Measurements from ENCODE around the gene NTM.

NTM gene

GRCh38 chr11:132315696-132316095 lies 945.3 kb downstream of the NTM start:
- Histone ChIP-seq H3K36me3 (ENCODE audit: control insufficient read depth in 2 of 2, insufficient read depth in 1 of 2, low read length in 2 of 2) (no peaks in the 10 kb centered on the region), H3K4me1 (ENCODE audit: control insufficient read depth, insufficient read depth, low read length) (no peaks in the 10 kb centered on the region), H3K27ac (ENCODE audit: extremely low read depth, low read depth, low read length) (no peak overlapping the region), H3K4me3 (ENCODE audit: low read depth, low read length) (no peak overlapping the region), H3K9me3 (ENCODE audit: control insufficient read depth, insufficient read depth, low read depth, low read length) (no peaks in the 10 kb centered on the region)
- ChIA-PET CTCF (interaction anchor here (1.0 kb wide), 1 partner anchor 15 kb away, joined by 3 read pairs; no protein-coding TSS in a partner anchor), POLR2A (no interaction called here)
- TF ChIP-seq ZNF292 (tag by site-specific recombination; IDR thresholded peaks at IDR 0.05; ENCODE audit: borderline replicate concordance, low read depth) (no peak), ZNF473 (tag by site-specific recombination; IDR thresholded peaks at IDR 0.05) (no peak), ZNF433 (tag by site-specific recombination; IDR thresholded peaks at IDR 0.05; ENCODE audit: low read depth) (no peak), GLIS1 (tag by site-specific recombination; IDR thresholded peaks at IDR 0.05) (no peak), HOXD13 (CRISPR knock-in tag; IDR thresholded peaks at IDR 0.05; ENCODE audit: borderline replicate concordance) (no peak), ZBTB21 (tag by site-specific recombination; IDR thresholded peaks at IDR 0.05) (no peak), ZNF548 (tag by site-specific recombination; IDR thresholded peaks at IDR 0.05) (no peak), HIC1 (tag by site-specific recombination; IDR thresholded peaks at IDR 0.05) (no peak), ZNF26 (tag by site-specific recombination; IDR thresholded peaks at IDR 0.05) (no peak)
- TF ChIP-seq, protein P1, sequence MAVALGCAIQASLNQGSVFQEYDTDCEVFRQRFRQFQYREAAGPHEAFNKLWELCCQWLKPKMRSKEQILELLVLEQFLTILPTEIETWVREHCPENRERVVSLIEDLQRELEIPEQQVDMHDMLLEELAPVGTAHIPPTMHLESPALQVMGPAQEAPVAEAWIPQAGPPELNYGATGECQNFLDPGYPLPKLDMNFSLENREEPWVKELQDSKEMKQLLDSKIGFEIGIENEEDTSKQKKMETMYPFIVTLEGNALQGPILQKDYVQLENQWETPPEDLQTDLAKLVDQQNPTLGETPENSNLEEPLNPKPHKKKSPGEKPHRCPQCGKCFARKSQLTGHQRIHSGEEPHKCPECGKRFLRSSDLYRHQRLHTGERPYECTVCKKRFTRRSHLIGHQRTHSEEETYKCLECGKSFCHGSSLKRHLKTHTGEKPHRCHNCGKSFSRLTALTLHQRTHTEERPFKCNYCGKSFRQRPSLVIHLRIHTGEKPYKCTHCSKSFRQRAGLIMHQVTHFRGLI (tag by site-specific recombination; IDR thresholded peaks at IDR 0.05) = no peak
- TF ChIP-seq, protein P2, sequence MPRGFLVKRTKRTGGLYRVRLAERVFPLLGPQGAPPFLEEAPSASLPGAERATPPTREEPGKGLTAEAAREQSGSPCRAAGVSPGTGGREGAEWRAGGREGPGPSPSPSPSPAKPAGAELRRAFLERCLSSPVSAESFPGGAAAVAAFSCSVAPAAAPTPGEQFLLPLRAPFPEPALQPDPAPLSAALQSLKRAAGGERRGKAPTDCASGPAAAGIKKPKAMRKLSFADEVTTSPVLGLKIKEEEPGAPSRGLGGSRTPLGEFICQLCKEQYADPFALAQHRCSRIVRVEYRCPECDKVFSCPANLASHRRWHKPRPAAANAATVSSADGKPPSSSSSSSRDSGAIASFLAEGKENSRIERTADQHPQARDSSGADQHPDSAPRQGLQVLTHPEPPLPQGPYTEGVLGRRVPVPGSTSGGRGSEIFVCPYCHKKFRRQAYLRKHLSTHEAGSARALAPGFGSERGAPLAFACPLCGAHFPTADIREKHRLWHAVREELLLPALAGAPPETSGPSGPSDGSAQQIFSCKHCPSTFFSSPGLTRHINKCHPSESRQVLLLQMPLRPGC (tag by site-specific recombination; IDR thresholded peaks at IDR 0.05) = no peak

GRCh38 chr11:132318421-132319157 lies 948.2 kb downstream of the NTM start:
- Histone ChIP-seq H3K27ac (ENCODE audit: extremely low read depth, low read depth, low read length) (no peak overlapping the region), H3K4me1 (ENCODE audit: control insufficient read depth, insufficient read depth, low read length) (no peaks in the 10 kb centered on the region), H3K36me3 (ENCODE audit: control insufficient read depth in 2 of 2, insufficient read depth in 1 of 2, low read length in 2 of 2) (no peaks in the 10 kb centered on the region), H3K4me3 (ENCODE audit: low read depth, low read length) (no peak overlapping the region), H3K9me3 (ENCODE audit: control insufficient read depth, insufficient read depth, low read depth, low read length) (no peaks in the 10 kb centered on the region)
- POLR2A ChIA-PET = no interaction called here
- CTCF ChIA-PET = no interaction called here
- no peak for TF ChIP-seq ZNF707 (tag by site-specific recombination; IDR thresholded peaks at IDR 0.05)
- no peak for TF ChIP-seq ZNF501 (tag by site-specific recombination; IDR thresholded peaks at IDR 0.05)
- TF ChIP-seq SP2 (tag by site-specific recombination; IDR thresholded peaks at IDR 0.05) = no peak
- TF ChIP-seq, protein P3, sequence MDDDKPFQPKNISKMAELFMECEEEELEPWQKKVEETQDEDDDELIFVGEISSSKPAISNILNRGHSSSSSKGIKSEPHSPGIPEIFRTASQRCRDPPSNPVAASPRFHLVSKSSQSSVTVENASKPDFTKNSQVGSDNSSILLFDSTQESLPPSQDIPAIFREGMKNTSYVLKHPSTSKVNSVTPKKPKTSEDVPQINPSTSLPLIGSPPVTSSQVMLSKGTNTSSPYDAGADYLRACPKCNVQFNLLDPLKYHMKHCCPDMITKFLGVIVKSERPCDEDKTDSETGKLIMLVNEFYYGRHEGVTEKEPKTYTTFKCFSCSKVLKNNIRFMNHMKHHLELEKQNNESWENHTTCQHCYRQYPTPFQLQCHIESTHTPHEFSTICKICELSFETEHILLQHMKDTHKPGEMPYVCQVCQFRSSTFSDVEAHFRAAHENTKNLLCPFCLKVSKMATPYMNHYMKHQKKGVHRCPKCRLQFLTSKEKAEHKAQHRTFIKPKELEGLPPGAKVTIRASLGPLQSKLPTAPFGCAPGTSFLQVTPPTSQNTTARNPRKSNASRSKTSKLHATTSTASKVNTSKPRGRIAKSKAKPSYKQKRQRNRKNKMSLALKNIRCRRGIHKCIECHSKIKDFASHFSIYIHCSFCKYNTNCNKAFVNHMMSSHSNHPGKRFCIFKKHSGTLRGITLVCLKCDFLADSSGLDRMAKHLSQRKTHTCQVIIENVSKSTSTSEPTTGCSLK (tag by site-specific recombination; IDR thresholded peaks at IDR 0.05) = no peak
- TF ChIP-seq BCL11A (tag by site-specific recombination; IDR thresholded peaks at IDR 0.05; ENCODE audit: low read depth) = no peak
- no peak for TF ChIP-seq ZNF274 (IDR thresholded peaks at IDR 0.05; ENCODE audit: low read length)
- TF ChIP-seq ZNF274 (tag by site-specific recombination; IDR thresholded peaks at IDR 0.05; ENCODE audit: borderline replicate concordance) = no peak
- TF ChIP-seq KLF9 (tag by site-specific recombination; IDR thresholded peaks at IDR 0.05; ENCODE audit: low read depth) = no peak
- TF ChIP-seq, protein P4, sequence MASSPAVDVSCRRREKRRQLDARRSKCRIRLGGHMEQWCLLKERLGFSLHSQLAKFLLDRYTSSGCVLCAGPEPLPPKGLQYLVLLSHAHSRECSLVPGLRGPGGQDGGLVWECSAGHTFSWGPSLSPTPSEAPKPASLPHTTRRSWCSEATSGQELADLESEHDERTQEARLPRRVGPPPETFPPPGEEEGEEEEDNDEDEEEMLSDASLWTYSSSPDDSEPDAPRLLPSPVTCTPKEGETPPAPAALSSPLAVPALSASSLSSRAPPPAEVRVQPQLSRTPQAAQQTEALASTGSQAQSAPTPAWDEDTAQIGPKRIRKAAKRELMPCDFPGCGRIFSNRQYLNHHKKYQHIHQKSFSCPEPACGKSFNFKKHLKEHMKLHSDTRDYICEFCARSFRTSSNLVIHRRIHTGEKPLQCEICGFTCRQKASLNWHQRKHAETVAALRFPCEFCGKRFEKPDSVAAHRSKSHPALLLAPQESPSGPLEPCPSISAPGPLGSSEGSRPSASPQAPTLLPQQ (tag by site-specific recombination; IDR thresholded peaks at IDR 0.05) = no peak
- TF ChIP-seq ZNF138 (tag by site-specific recombination; IDR thresholded peaks at IDR 0.05; ENCODE audit: borderline replicate concordance) = no peak
- no peak for TF ChIP-seq YY2 (tag by site-specific recombination; IDR thresholded peaks at IDR 0.05)
- no peak for TF ChIP-seq ZNF175 (tag by site-specific recombination; IDR thresholded peaks at IDR 0.05)
- no peak for TF ChIP-seq WT1 (tag by site-specific recombination; IDR thresholded peaks at IDR 0.05)
- TF ChIP-seq ZNF837 (tag by site-specific recombination; IDR thresholded peaks at IDR 0.05) = no peak

Measured in HEK293 (cell line).